HG02588 (cell line): ENCODE data around the gene NGEF.
"Not testable (repeated sequence)": the region's sequence is repeated elsewhere in the genome, so short reads cannot be mapped to it uniquely, and the experiment has no call there.

Experiments used
- ATAC-seq: cut with Tn5 transposase; IDR thresholded peaks from one replicate; pipeline ENCODE4 v1.9.1; 2021; ENCODE audit warnings: mild to moderate bottlenecking, moderate library complexity; ENCODE audit not compliant: unreplicated experiment

The NGEF gene

DNA sequence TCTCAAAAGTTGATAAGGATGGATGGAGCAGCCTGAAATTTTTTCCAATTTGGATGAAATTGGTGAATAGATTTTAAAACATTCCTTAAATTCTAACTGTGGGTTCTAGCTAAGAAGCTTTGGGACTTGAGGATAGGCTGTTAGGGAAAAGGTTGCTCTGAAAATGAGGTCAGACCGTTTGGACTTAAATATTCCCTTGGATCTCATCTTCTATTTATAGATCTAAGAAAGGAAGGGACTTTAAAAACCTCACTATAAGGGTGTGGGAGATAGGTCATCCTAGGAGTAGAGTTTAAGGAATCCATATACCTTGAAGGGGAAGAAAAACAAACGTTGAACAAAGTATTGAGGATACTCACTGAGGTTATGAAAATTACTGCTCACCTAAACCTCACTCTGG, 160.4 kb downstream of the NGEF start:
- no peak for ATAC-seq

DNA sequence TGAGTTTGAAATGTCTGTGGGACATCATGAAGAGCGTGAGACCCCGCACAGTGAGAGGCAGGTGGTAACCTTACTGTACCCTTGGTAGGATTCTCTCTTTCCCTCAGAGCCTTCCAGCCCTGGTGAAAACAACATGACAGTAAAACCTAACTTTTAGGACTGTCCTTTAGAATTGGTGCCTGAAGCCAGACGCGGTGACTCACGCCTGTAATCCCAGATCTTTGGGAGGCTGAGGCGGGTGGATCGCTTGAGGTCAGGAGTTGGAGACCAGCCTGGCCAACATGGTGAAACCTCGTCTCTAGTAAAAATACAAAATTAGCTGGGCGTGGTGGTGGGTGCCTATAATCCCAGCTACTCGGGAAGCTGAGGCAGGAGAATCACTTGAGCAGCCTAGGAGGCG, 161.0 kb downstream of the NGEF start:
- not testable (repeated sequence) for ATAC-seq

- ATAC-seq = no peak
These were observed 163.0 kb downstream of the NGEF start for GRCh38 chr2:232850039-232850438.

DNA sequence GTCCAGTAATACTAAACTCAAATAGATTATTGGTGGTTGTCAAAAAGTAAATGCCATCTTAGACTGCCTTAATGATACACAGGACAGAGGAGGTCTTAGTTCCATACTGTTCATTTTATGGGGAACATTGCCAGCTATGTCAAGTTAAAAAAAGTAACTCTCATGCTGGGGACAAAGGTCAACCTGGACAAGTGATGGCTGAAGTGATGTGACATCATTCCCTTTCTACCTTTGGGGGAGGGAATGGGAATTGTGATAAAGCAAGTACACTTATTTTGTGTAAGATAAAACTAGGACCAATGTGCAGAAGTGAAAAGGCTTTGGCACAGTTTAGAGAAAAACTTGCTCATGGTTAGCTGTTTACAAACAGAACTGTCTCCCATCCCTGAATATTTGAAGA, 167.0 kb downstream of the NGEF start:
- no peak for ATAC-seq

GRCh38 chr2:232843834-232844233, 169.2 kb downstream of the NGEF start:
- ATAC-seq = no peak

DNA sequence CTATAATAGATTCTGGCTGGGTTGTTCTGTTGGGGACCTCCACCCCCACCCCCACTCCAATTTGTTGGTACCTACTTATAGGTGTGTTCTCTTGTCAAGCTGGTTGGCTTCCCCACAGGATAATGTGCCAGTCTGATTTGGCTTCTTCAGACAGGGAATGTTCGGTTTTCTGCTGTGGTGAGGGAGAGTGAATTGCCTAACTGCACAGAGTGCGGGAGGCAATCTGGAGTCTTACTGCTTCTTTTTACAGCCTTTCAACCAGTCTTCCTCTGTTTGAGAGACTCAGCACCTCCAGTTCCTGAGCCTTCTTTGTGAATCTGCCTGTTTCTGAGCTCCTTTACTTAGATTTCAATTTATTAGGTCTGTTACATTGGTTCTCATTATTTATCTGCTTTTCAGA, 170.4 kb downstream of the NGEF start:
- no peak for ATAC-seq

DNA sequence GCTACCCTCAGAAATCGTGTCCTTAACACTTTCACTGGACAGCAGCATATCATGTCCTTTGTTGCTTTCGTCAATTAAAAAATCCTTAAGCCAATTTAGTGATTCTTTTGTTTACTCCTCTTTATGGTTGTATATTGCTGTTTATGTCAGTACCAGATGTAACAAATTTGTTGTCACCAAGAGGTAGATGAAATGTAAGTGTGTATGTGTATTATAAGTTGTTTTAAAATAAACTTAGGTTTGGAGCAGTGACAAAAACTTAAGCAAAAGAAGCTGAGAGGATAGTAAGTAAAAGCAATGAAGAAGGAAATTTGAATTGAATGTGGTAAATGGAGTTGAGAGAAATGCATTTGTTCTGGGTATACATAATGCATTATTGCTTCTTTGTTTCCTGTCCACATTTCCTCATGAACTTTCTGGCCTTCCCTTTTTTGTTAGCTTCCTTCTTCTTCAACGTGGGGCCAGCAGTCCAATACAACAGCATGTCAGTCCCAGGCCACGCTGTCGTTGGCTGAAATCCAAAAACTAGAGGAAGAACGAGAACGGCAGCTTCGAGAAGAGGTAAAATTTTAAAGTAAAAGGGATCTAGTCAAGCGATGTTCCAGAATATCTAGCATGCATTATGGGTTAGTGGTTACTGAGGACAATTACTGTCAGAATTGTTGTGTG, 173.5 kb downstream of the NGEF start:
- no peak for ATAC-seq

- ATAC-seq = peak; percentile 70
These were observed 174.6 kb downstream of the NGEF start for GRCh38 chr2:232838406-232838874.

DNA sequence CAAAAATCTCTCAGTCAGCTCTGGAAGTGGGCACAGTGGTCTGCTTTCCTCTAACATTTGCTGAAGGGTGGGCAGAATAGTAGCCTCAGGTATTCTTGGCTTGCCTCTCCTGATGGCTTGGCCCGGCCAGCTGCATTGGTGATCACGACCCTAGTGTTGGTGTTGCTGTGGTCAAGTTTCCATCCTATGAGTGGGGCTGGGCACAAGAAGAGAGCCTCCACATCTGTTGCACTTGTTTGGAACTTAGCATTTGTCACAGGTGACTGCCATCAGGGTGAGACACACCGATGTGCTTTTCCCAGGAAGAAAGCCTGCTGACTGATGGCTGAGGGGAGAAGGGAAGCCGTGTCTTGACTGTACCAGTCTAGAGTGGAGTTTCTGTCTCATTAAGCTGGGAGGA, 176.1 kb downstream of the NGEF start:
- no peak for ATAC-seq

GRCh38 chr2:232835687-232836208, 177.3 kb downstream of the NGEF start:
- no peak for ATAC-seq

GRCh38 chr2:232833830-232834229, 179.2 kb downstream of the NGEF start:
- ATAC-seq = no peak

GRCh38 chr2:232831496-232831895, 181.6 kb downstream of the NGEF start:
- no peak for ATAC-seq

- ATAC-seq = no peak
These were observed 183.1 kb downstream of the NGEF start for GRCh38 chr2:232829988-232830387.
